GM19395 (cell line): Measurements from ENCODE around the gene CYP3A4.
"Not testable (repeated sequence)": the region's sequence is repeated elsewhere in the genome, so short reads cannot be mapped to it uniquely, and the experiment has no call there.

Experiments
- ATAC-seq: cut with Tn5 transposase; IDR thresholded peaks from one replicate; pipeline ENCODE4 v1.9.1; 2021; ENCODE audit warnings: mild to moderate bottlenecking, moderate library complexity; ENCODE audit not compliant: unreplicated experiment

Gene CYP3A4

GRCh38 chr7:99784007-99784406, at the start of gene CYP3A4:
Gene CYP3A4 (minus strand): TSS chr7:99784184. CDS start chr7:99784081, 103 bp downstream.
- no peak for ATAC-seq

GRCh38 chr7:99833289-99833877, 49.4 kb upstream of the CYP3A4 start:
- ATAC-seq: no peak

- no peak for ATAC-seq
Measured at GRCh38 chr7:99831595-99831994, 47.6 kb upstream of the CYP3A4 start.

- peak; percentile 54 for ATAC-seq
Measured at GRCh38 chr7:99829524-99830160, 45.7 kb upstream of the CYP3A4 start.

GRCh38 chr7:99828811-99829210, 44.8 kb upstream of the CYP3A4 start:
- ATAC-seq: no peak

- no peak for ATAC-seq
Measured at GRCh38 chr7:99827040-99827778, 43.2 kb upstream of the CYP3A4 start.

- no peak for ATAC-seq
Measured at GRCh38 chr7:99825873-99826272, 41.9 kb upstream of the CYP3A4 start.

- ATAC-seq: no peak
Measured at GRCh38 chr7:99825452-99825851, 41.5 kb upstream of the CYP3A4 start.

- ATAC-seq: no peak
Measured at GRCh38 chr7:99824091-99824490, 40.1 kb upstream of the CYP3A4 start.

GRCh38 chr7:99822731-99823718, 39.0 kb upstream of the CYP3A4 start:
- no peak for ATAC-seq

- ATAC-seq: no peak
Measured at GRCh38 chr7:99820408-99821027, 36.5 kb upstream of the CYP3A4 start.

- no peak for ATAC-seq
Measured at GRCh38 chr7:99808766-99809165, 24.8 kb upstream of the CYP3A4 start.

GRCh38 chr7:99806839-99807478, 23.0 kb upstream of the CYP3A4 start:
- ATAC-seq: no peak

- no peak for ATAC-seq
Measured at GRCh38 chr7:99805641-99806040, 21.7 kb upstream of the CYP3A4 start.

GRCh38 chr7:99803118-99803517, 19.1 kb upstream of the CYP3A4 start:
- not testable (repeated sequence) for ATAC-seq

GRCh38 chr7:99801407-99801806, 17.4 kb upstream of the CYP3A4 start:
- ATAC-seq: not testable (repeated sequence)

- no peak for ATAC-seq
Measured at GRCh38 chr7:99798972-99799371, 15.0 kb upstream of the CYP3A4 start.

- not testable (repeated sequence) for ATAC-seq
Measured at GRCh38 chr7:99795864-99796263, 11.9 kb upstream of the CYP3A4 start.

- ATAC-seq: no peak
Measured at GRCh38 chr7:99794585-99795502, 10.9 kb upstream of the CYP3A4 start.
